ENCODE results near the gene GIT1. TPM values are rescaled to one million over a fixed set of nuclear protein-coding genes. Genes with fewer than 3 reads are reported as not detected.

The GIT1 gene
- total RNA-seq, 1 donor from 2014 or later, result 39.8 TPM

DNA sequence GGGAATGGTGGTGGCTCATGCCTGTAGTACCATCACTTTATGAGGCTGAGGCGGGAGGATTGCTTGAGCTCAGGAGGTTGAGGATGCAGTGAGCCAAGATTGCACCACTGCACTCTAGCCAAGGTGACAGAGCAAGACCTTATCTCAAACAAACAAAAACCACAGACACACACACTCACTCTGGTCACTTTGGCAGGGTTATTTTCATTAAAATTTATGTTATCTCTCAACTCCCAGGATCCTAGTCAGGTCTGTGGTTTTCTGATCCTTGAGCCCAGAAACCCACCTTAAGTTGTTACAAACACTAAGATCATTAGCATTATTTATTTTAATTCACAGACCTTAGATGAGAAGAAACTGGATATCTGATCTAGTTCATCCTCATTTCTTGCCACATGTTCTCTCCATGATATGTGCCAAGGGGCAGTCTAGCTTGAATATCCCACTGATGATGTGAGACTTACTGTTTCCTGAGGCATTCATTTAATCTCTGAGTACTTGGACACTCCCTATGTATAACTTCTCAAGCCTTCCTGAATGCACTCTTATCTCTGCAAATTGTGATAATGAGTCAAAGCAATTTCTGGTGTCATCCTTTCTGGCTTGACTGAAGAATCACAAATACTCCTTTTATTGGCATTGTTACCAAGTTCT is 32.2 kb downstream of the GIT1 start:
- no peaks in the 10 kb centered on the region for H3K27me3 ChIP-seq
- no peaks in the 10 kb centered on the region for H3K4me1 ChIP-seq
- peaks cover 0 to 6% of the 10 kb centered on the region in 2 donors for H3K36me3 ChIP-seq
- no peaks in the 10 kb centered on the region for H3K9me3 ChIP-seq
- TF ChIP-seq POLR2AphosphoS5 (IDR thresholded peaks at IDR 0.05; ENCODE audit: insufficient read depth in 1 of 2, low read depth in 1 of 2) (no peak), CTCF (IDR thresholded peaks at IDR 0.05) (no peak), POLR2A (IDR thresholded peaks at IDR 0.05) (no peak)
- DNase-seq (ENCODE audit: extremely low spot score in 2 of 2), result no peak
- no peak overlapping the region for H3K27ac ChIP-seq
- no peak overlapping the region for H3K4me3 ChIP-seq
- intact Hi-C loops (cut with DNase I), result no loop called here

GRCh38 chr17:29555840-29556239 is 33.6 kb downstream of the GIT1 start:
- no peak for TF ChIP-seq POLR2A (IDR thresholded peaks at IDR 0.05)
- no peak for TF ChIP-seq POLR2AphosphoS5 (IDR thresholded peaks at IDR 0.05; ENCODE audit: insufficient read depth in 1 of 2, low read depth in 1 of 2)
- no peak for TF ChIP-seq CTCF (IDR thresholded peaks at IDR 0.05)
- no peak for DNase-seq (ENCODE audit: extremely low spot score in 2 of 2)
- H3K4me3 ChIP-seq, result no peak overlapping the region
- intact Hi-C loops (cut with DNase I), result no loop called here
- no peak overlapping the region for H3K27ac ChIP-seq
- H3K27me3 ChIP-seq, result no peaks in the 10 kb centered on the region
- H3K4me1 ChIP-seq, result no peaks in the 10 kb centered on the region
- H3K36me3 ChIP-seq, result no peaks in the 10 kb centered on the region
- no peaks in the 10 kb centered on the region for H3K9me3 ChIP-seq

GRCh38 chr17:29549177-29549923 is 40.1 kb downstream of the GIT1 start:
- no peak for DNase-seq (ENCODE audit: extremely low spot score in 2 of 2)
- Histone ChIP-seq H3K9me3 (no peaks in the 10 kb centered on the region), H3K4me1 (peaks cover 9% of the 10 kb centered on the region), H3K36me3 (no peaks in the 10 kb centered on the region), H3K4me3 (no peak overlapping the region), H3K27me3 (no peaks in the 10 kb centered on the region), H3K27ac (no peak overlapping the region)
- intact Hi-C loops (cut with DNase I), result no loop called here
- TF ChIP-seq POLR2AphosphoS5 (IDR thresholded peaks at IDR 0.05; ENCODE audit: insufficient read depth in 1 of 2, low read depth in 1 of 2) (no peak), POLR2A (IDR thresholded peaks at IDR 0.05) (no peak)

DNA sequence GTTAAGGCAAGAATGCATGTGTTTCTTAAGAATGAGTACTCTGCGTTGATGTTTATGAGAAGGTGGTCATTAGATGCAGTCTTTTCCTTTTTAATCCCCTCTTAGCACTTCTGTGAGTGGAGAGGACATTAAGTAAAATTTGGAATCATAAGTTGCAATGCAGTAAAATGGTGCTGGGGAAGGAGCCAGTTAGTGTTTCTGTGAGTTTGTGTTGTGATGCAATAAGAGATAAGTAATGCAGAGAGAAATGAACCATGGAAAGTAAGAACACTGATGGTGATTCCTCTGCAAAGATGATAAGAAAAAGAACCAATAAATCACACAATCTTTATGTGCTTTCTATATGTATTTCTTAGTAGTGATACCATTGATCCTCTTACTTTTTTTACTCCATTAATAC is 42.6 kb downstream of the GIT1 start:
- intact Hi-C loops (cut with DNase I), result no loop called here
- Histone ChIP-seq H3K9me3 (no peaks in the 10 kb centered on the region), H3K27ac (no peak overlapping the region), H3K27me3 (no peaks in the 10 kb centered on the region), H3K36me3 (peaks cover 0 to 17% of the 10 kb centered on the region in 2 donors), H3K4me3 (no peak overlapping the region), H3K4me1 (peaks cover 9% of the 10 kb centered on the region)
- TF ChIP-seq POLR2AphosphoS5 (IDR thresholded peaks at IDR 0.05; ENCODE audit: insufficient read depth in 1 of 2, low read depth in 1 of 2), result no peak
- no peak for TF ChIP-seq CTCF (IDR thresholded peaks at IDR 0.05)
- no peak for TF ChIP-seq POLR2A (IDR thresholded peaks at IDR 0.05)
- no peak for DNase-seq (ENCODE audit: extremely low spot score in 2 of 2)

GRCh38 chr17:29546085-29546484 is 43.4 kb downstream of the GIT1 start:
- TF ChIP-seq POLR2AphosphoS5 (IDR thresholded peaks at IDR 0.05; ENCODE audit: insufficient read depth in 1 of 2, low read depth in 1 of 2), result no peak
- TF ChIP-seq CTCF (IDR thresholded peaks at IDR 0.05), result no peak
- no peak for TF ChIP-seq POLR2A (IDR thresholded peaks at IDR 0.05)
- intact Hi-C loops (cut with DNase I), result no loop called here
- H3K4me1 ChIP-seq, result peaks cover 9% of the 10 kb centered on the region
- H3K27me3 ChIP-seq, result no peaks in the 10 kb centered on the region
- no peak for DNase-seq (ENCODE audit: extremely low spot score in 2 of 2)
- peaks cover 0 to 17% of the 10 kb centered on the region in 2 donors for H3K36me3 ChIP-seq
- no peak overlapping the region for H3K4me3 ChIP-seq
- H3K9me3 ChIP-seq, result no peaks in the 10 kb centered on the region
- H3K27ac ChIP-seq, result no peak overlapping the region

Measured in vagina (tissue), 2 donors.